Mesenchymal stem cell (in vitro differentiated cells and primary cell): ENCODE results near the gene VPREB1. TPM values are rescaled to one million over a fixed set of nuclear protein-coding genes. Genes with fewer than 3 reads are reported as not detected.
A peak's percentile ranks its signal among the peaks of the same experiment; 100 is the strongest.

Source experiments
- DNase-seq: peaks from one replicate; pipeline ENCODE4 v3.0.0-alpha.2; 2013
- H2AFZ ChIP-seq: one replicate; pipeline ENCODE4 v1.6.1; 2013; ENCODE audit warnings: low read depth, mild to moderate bottlenecking, control low read depth, inconsistent platforms, low read length, moderate library complexity
- H2AK5ac ChIP-seq: 2 replicates; pipeline ENCODE4 v1.6.1; 2013; ENCODE audit warnings: low read length, moderate library complexity, mild to moderate bottlenecking, inconsistent platforms; ENCODE audit not compliant: severe bottlenecking
- H2BK120ac ChIP-seq: one replicate; pipeline ENCODE4 v1.6.1; 2013; ENCODE audit warnings: low read depth, mild to moderate bottlenecking, inconsistent platforms, low read length, moderate library complexity
- H2BK12ac ChIP-seq, 2 experiments: one replicate each; pipeline ENCODE4 v1.6.1; 2013; ENCODE audit warnings: inconsistent platforms in 2 of 2, low read length in 2 of 2, mild to moderate bottlenecking in 2 of 2, moderate library complexity in 2 of 2, control low read depth in 1 of 2
- H2BK15ac ChIP-seq: one replicate; pipeline ENCODE4 v1.6.1; 2013; ENCODE audit warnings: mild to moderate bottlenecking, low read depth, inconsistent platforms; ENCODE audit not compliant: poor library complexity, severe bottlenecking
- H2BK5ac ChIP-seq: 2 replicates; pipeline ENCODE4 v1.6.1; 2013; ENCODE audit warnings: low read depth, mild to moderate bottlenecking, low read length, control low read depth, inconsistent platforms; ENCODE audit not compliant: poor library complexity, severe bottlenecking
- H3K14ac ChIP-seq, 2 experiments: one replicate each; pipeline ENCODE4 v1.6.1; 2013; ENCODE audit warnings: inconsistent platforms in 2 of 2, low read length in 2 of 2, control low read depth in 1 of 2, mild to moderate bottlenecking in 1 of 2, moderate library complexity in 1 of 2
- H3K18ac ChIP-seq, 2 experiments: one replicate each; pipeline ENCODE4 v1.6.1; 2013; ENCODE audit warnings: inconsistent platforms in 2 of 2, low read length in 2 of 2, control low read depth in 1 of 2, low read depth in 1 of 2, mild to moderate bottlenecking in 1 of 2
- H3K23ac ChIP-seq, 2 experiments: one replicate each; pipeline ENCODE4 v1.6.1; 2013; ENCODE audit warnings: inconsistent platforms in 2 of 2, low read length in 2 of 2, mild to moderate bottlenecking in 2 of 2, moderate library complexity in 2 of 2, control low read depth in 1 of 2
- H3K27ac ChIP-seq: 2 replicates; pipeline ENCODE4 v1.5.1; 2013; ENCODE audit warnings: mild to moderate bottlenecking, moderate library complexity, low read length, control low read depth, inconsistent platforms; ENCODE audit not compliant: poor library complexity, severe bottlenecking
- H3K27me3 ChIP-seq, 2 experiments: 2 replicates each; pipeline versions ENCODE4 v1.6.1 to v1.7.0; 2013; ENCODE audit warnings: low read length in 2 of 2, mild to moderate bottlenecking in 2 of 2, moderate library complexity in 2 of 2, control low read depth in 1 of 2, inconsistent platforms in 1 of 2; ENCODE audit not compliant: control insufficient read depth in 1 of 2, insufficient read depth in 1 of 2
- H3K36me3 ChIP-seq, 2 experiments: 2 replicates each; pipeline versions ENCODE4 v1.6.1 to v1.7.0; 2013; ENCODE audit warnings: low read length in 2 of 2, control low read depth in 1 of 2, inconsistent platforms in 1 of 2, low read depth in 1 of 2, mild to moderate bottlenecking in 1 of 2; ENCODE audit not compliant: insufficient read depth in 2 of 2, control insufficient read depth in 1 of 2
- H3K4ac ChIP-seq, 2 experiments: one replicate each; pipeline ENCODE4 v1.6.1; 2013; ENCODE audit warnings: inconsistent platforms in 2 of 2, low read length in 2 of 2, mild to moderate bottlenecking in 2 of 2, moderate library complexity in 2 of 2, control low read depth in 1 of 2, low read depth in 1 of 2
- H3K4me1 ChIP-seq: 2 replicates; pipeline ENCODE4 v1.6.1; 2013; ENCODE audit warnings: low read depth, low read length, control low read depth; ENCODE audit not compliant: control insufficient read depth, insufficient read depth
- H3K4me2 ChIP-seq: 2 replicates; pipeline ENCODE4 v1.6.1; 2013; ENCODE audit warnings: low read length, mild to moderate bottlenecking, inconsistent platforms; ENCODE audit not compliant: poor library complexity, severe bottlenecking
- H3K4me3 ChIP-seq, 2 experiments: 2 replicates each; pipeline versions ENCODE4 v1.5.1 to v1.7.0; 2013; ENCODE audit warnings: low read length in 2 of 2, mild to moderate bottlenecking in 2 of 2, control low read depth in 1 of 2, low read depth in 1 of 2; ENCODE audit not compliant: insufficient read depth in 1 of 2
- H3K79me1 ChIP-seq: replicated peaks from 2 replicates; pipeline ENCODE4 v1.6.1; 2013; ENCODE audit warnings: mild to moderate bottlenecking, control low read depth, low read length, inconsistent platforms; ENCODE audit not compliant: poor library complexity, severe bottlenecking
- H3K9ac ChIP-seq: 2 replicates; pipeline ENCODE4 v1.7.0; 2013; ENCODE audit warnings: mild to moderate bottlenecking, low read length, moderate library complexity
- H3K9me3 ChIP-seq: 2 replicates; pipeline ENCODE4 v1.7.0; 2013; ENCODE audit warnings: mild to moderate bottlenecking, low read length; ENCODE audit not compliant: control insufficient read depth
- H4K8ac ChIP-seq: one replicate; pipeline ENCODE4 v1.6.1; 2013; ENCODE audit warnings: inconsistent platforms, mild to moderate bottlenecking, low read length, moderate library complexity
- H4K91ac ChIP-seq: one replicate; pipeline ENCODE4 v1.6.1; 2013; ENCODE audit warnings: mild to moderate bottlenecking, low read length, inconsistent platforms
- WGBS: methylation state at CpG from one replicate; pipeline ENCODE4 v1.1.7; 2013; ENCODE audit warnings: mixed read lengths; 5-methylcytosine and 5-hydroxymethylcytosine counted together
- polyA plus RNA-seq, 2 experiments: library from polyadenylated mRNA; stranded (reverse); fragments of 200-250 nt; gene quantifications; one replicate each; pipeline ENCODE4 v1.2.3, GENCODE V29; 2013

Gene VPREB1
- not detected for polyA plus RNA-seq (2013, experiment 1 of 2)
- polyA plus RNA-seq (2013, experiment 2 of 2), result not detected

- Histone ChIP-seq H2BK12ac (no peak within 1 kb of the TSS), H4K8ac (no peak within 1 kb of the TSS), H3K14ac (no peak within 1 kb of the TSS), H3K4me1 (peaks cover 2% of the 10 kb centered on the region), H2AFZ (no peak within 1 kb of the TSS), H3K36me3 (no peaks in the 10 kb centered on the region), H2BK15ac (no peak within 1 kb of the TSS), H3K79me1 (no peaks in the 10 kb centered on the region), H3K9me3 (no peaks in the 10 kb centered on the region), H3K23ac (no peak within 1 kb of the TSS), H3K18ac (no peak within 1 kb of the TSS), H3K27ac (no peak within 1 kb of the TSS), H4K91ac (no peak within 1 kb of the TSS), H3K4ac (no peak within 1 kb of the TSS), H3K4me2 (no peak within 1 kb of the TSS), H2AK5ac (no peak within 1 kb of the TSS), H3K4me3 (peak within 1 kb of the TSS in 1 of 2 experiments; percentile 21), H2BK120ac (no peak within 1 kb of the TSS), H2BK5ac (no peak within 1 kb of the TSS), H3K27me3 (peaks cover 58 to 79% of the 10 kb centered on the region in 2 experiments), H3K9ac (no peak within 1 kb of the TSS)
- no peak for DNase-seq
- 73% methylated on average over 25 of the region's 25 CpGs for WGBS
Observed at GRCh38 chr22:22244316-22245250, at the start of gene VPREB1. TSS of gene VPREB1 (plus strand) at chr22:22244786. CDS start at chr22:22244814, 28 bp downstream.

- Histone ChIP-seq H2BK12ac (no peak overlapping the region), H4K91ac (no peak overlapping the region), H3K27me3 (peaks cover 34 to 46% of the 10 kb centered on the region in 2 experiments), H3K4ac (no peak overlapping the region), H3K9me3 (no peaks in the 10 kb centered on the region), H2BK120ac (no peak overlapping the region), H3K4me3 (no peak overlapping the region), H3K27ac (no peak overlapping the region), H3K36me3 (no peaks in the 10 kb centered on the region), H2BK5ac (no peak overlapping the region), H3K9ac (no peak overlapping the region), H2AFZ (no peak overlapping the region), H3K4me1 (no peaks in the 10 kb centered on the region), H3K4me2 (no peak overlapping the region), H2BK15ac (no peak overlapping the region), H3K79me1 (no peaks in the 10 kb centered on the region), H3K18ac (no peak overlapping the region), H3K23ac (no peak overlapping the region), H2AK5ac (no peak overlapping the region), H4K8ac (no peak overlapping the region), H3K14ac (no peak overlapping the region)
- DNase-seq, result no peak
- WGBS, result 32% methylated on average over 3 of the region's 3 CpGs
Observed at GRCh38 chr22:22194931-22195264, 49.7 kb upstream of the VPREB1 start.

- no peak overlapping the region for H2AFZ ChIP-seq
- H2AK5ac ChIP-seq, result no peak overlapping the region
- H3K18ac ChIP-seq, result no peak overlapping the region
- H3K9ac ChIP-seq, result no peak overlapping the region
- no peak overlapping the region for H2BK12ac ChIP-seq
- no peak overlapping the region for H3K14ac ChIP-seq
- H3K4ac ChIP-seq, result no peak overlapping the region
- no peak overlapping the region for H2BK15ac ChIP-seq
- no peak overlapping the region for H2BK5ac ChIP-seq
- H3K23ac ChIP-seq, result no peak overlapping the region
- no peaks in the 10 kb centered on the region for H3K4me1 ChIP-seq
- H3K27me3 ChIP-seq, result peaks cover 39 to 51% of the 10 kb centered on the region in 2 experiments
- no peaks in the 10 kb centered on the region for H3K36me3 ChIP-seq
- no peak overlapping the region for H4K8ac ChIP-seq
- no peak overlapping the region for H3K4me3 ChIP-seq
- H3K4me2 ChIP-seq, result no peak overlapping the region
- H3K9me3 ChIP-seq, result no peaks in the 10 kb centered on the region
- peak; percentile 47 for DNase-seq
- 35% methylated on average over 6 of the region's 7 CpGs for WGBS
- no peaks in the 10 kb centered on the region for H3K79me1 ChIP-seq
- no peak overlapping the region for H4K91ac ChIP-seq
- H3K27ac ChIP-seq, result no peak overlapping the region
- no peak overlapping the region for H2BK120ac ChIP-seq
Observed at GRCh38 chr22:22195265-22196017, 49.1 kb upstream of the VPREB1 start.

DNA sequence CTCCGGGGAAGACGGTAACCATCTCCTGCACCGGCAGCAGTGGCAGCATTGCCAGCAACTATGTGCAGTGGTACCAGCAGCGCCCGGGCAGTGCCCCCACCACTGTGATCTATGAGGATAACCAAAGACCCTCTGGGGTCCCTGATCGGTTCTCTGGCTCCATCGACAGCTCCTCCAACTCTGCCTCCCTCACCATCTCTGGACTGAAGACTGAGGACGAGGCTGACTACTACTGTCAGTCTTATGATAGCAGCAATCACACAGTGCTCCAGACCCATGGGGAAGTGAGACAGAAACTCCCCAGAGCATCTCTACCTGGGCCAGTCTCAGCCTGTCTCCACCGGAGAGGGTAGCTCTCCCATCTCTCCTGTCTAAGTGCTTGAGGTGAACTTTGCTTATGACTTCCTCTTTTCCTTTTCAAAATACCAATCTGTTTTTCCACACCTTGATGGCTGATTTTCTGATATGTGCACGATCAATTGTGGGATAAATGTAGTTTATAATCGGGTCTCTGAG, 48.5 kb upstream of the VPREB1 start:
- no peaks in the 10 kb centered on the region for H3K4me1 ChIP-seq
- H3K27ac ChIP-seq, result no peak overlapping the region
- H3K9me3 ChIP-seq, result no peaks in the 10 kb centered on the region
- H2AK5ac ChIP-seq, result no peak overlapping the region
- no peak overlapping the region for H3K4me2 ChIP-seq
- no peak for DNase-seq
- H3K18ac ChIP-seq, result no peak overlapping the region
- no peak overlapping the region for H2BK5ac ChIP-seq
- H3K4me3 ChIP-seq, result no peak overlapping the region
- H4K91ac ChIP-seq, result no peak overlapping the region
- no peak overlapping the region for H2BK15ac ChIP-seq
- no peak overlapping the region for H2BK12ac ChIP-seq
- H3K14ac ChIP-seq, result no peak overlapping the region
- H2BK120ac ChIP-seq, result no peak overlapping the region
- no peak overlapping the region for H2AFZ ChIP-seq
- WGBS, result 77% methylated on average over 10 of the region's 11 CpGs
- no peaks in the 10 kb centered on the region for H3K79me1 ChIP-seq
- H3K4ac ChIP-seq, result no peak overlapping the region
- H3K23ac ChIP-seq, result no peak overlapping the region
- no peak overlapping the region for H3K9ac ChIP-seq
- H3K27me3 ChIP-seq, result peaks cover 44 to 57% of the 10 kb centered on the region in 2 experiments
- no peaks in the 10 kb centered on the region for H3K36me3 ChIP-seq
- no peak overlapping the region for H4K8ac ChIP-seq
